Activated CD4-positive, alpha-beta T cell treated with anti-CD3 and anti-CD28 coated beads, Interleukin-2, amount 50 U/mL, for 24 hours (primary cell): ENCODE results near the gene XXYLT1.
"Not testable (repeated sequence)": the region's sequence is repeated elsewhere in the genome, so short reads cannot be mapped to it uniquely, and the experiment has no call there.

ENCODE experiments used
- DNase-seq, 2 donors: peaks; one replicate each; pipeline ENCODE4 v3.0.0-alpha.2; 2020; ENCODE audit warnings: low read depth in 1 of 2, low spot score in 1 of 2

Gene XXYLT1

DNA sequence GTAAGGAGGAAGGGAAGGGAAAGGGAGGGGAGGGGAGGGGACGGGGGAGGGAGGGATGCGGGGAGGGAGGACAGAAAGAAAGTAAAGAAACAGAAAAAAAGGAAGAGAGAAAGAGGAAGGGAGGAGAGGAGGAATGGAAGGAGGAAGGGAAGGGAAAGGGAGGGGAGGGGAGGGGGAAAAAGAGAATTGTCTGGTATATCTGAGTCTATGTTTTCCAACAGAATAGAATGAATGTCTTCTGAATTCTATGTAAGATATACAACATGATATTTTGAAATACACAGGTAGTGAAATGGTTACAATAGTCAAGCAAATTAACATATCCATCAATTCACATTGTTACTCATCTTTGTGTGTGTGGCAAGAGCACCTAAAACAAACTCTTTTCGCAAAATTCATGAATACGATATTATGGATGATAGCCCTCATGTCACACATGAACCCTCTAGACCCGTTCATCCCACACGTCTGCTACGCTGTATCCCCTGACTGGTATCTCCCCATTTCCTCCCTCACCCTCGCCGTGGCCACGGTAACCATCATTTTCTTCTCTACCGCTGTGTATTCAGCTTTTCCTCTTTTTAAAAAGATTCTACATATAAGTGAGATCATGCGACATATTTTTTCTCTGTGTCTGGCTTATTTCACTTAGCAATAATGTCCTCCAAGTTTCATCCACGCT lies 168.9 kb downstream of the XXYLT1 start:
- no peak for DNase-seq

DNA sequence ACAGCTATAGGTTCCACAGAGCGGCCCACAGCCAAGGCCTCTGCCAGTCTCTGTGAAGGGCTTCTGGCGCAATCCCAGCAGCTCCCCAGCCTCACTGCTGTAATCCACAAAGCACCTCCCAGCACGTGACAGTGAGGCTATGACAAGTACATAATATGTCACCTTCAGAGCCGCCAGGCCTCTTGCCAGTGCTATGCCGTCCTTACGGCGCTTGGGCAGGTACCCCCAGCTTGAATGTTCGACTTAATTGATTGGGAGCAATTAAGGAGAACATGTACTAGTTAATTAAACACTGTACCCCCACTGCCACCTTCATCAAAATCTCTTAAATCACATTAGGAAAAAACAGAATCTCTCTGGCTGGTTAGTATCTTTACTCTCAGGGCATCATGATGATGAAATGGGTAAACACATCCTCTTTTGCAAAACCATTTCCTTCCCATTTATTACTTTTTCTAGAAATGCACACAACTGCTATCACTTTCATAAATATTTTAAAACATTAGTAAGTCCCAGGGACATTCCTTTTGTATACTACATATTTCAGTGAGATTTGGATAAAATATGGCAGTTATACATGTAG lies 169.9 kb downstream of the XXYLT1 start:
- no peak for DNase-seq

DNA sequence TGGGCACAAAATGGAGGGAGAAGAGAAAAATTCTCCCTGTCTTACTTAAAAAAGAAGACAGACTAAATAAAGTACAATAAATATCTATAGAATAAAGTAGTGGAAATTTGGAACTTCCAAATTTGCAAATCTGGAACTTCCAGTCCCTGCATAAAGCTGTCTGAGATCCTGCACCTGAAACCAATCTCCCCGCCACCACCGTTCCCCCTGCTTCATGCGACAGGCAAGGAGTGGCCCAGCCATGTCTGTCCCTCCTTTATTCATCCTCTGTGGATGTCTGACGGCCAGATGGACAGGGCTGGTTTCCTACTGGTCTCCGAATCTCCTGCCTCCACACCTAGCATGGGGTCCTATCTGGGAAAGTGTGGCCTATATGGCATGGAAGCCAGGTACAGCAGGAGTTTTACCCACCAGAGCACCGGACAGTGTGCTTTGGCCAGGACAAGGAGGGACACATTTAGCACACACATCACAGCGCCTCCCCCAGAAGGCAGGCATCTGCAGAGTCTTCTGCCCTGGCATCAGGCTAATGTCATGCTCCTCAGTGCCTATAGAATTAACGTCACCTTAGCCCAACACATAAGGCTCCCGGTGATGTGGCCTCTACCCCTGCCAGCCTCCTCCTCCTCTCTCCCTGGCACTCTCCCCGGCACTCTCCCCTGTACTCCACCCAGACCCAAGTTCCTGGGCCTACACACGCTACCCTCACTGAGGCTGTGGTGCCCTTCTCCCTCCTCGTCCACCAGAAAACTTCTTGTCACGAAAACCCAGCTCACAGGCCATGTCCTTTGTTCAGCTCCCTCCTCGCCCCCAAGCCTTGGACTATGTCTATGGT lies 170.8 kb downstream of the XXYLT1 start:
- DNase-seq: no peak

DNA sequence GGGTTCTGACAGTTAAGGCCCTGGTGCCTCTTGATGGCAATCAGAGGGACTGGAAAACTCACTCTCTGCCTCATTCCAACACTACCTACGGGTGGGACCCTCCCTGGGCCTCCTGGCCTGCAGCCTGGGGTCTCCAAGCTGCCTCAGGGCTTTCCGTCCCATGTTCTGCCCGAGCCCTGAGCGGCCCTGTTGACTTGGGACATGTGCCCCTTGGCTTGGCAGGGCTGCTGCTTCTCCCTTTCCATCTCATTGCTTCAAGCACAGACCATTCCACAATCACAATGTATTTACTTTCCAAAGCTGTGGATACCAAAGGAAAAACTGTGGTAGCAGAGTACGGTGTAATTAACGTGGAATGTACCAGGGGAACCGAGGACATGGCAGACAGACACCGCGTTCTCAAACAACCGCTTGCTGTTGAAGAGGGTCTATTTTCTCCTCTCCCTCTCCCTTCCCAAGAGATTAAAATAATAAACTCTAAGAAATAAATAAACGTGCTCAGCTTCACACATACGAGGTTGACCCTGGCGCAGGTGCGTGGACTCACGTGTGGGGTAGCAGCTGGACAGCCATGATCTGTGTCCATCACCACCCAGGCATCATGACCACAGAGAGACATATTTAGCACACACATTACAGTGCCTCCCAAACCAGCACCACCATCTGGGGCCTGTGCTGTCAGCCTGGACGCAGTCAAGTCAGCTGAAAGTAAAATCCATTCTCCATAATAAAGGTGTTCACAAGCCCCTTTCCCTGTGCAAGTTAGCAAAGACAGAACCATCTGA lies 172.0 kb downstream of the XXYLT1 start:
- DNase-seq: no peak

DNA sequence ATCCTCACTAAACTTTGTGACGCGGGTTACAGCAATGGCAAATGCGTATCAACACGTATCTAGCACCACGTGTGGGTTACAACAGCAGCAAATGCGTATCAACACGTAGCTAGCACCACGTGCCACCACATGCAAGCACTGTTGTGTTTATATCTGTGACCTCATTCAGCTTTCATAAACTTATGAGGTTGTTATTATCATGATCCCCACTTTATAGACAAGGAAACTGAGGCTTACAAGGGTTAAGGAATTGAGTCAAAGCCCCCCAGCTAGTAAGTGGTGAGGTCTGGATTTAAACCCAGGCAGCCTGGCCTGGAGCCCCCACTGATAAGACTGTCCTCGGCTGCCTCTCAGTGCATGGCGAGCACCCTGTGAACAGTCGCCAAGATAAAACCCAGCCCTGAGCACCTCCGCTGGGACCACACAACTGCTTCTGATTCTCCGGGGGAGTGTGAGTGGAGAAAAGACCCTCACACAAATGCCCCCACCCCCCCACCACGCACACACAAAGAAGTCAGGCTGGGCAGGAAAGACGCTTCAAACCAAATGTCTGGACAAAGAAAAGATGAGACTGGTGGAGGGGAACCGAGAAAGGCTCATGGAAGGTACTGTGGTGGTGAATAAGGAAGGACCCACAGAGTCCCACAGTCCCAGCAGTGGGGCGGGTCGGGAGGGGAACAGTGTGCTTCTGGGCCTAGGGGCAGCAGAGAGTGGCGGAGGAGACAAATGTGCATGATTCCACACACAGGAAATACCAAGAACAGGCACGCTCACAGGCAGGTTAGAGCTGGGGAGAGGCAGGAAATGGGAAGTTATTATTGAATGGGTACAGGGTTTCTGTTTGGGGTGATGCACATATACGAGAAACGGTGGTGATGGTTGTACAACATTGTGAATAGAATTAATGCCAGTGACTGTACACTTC lies 173.4 kb downstream of the XXYLT1 start:
- DNase-seq: no peak

DNA sequence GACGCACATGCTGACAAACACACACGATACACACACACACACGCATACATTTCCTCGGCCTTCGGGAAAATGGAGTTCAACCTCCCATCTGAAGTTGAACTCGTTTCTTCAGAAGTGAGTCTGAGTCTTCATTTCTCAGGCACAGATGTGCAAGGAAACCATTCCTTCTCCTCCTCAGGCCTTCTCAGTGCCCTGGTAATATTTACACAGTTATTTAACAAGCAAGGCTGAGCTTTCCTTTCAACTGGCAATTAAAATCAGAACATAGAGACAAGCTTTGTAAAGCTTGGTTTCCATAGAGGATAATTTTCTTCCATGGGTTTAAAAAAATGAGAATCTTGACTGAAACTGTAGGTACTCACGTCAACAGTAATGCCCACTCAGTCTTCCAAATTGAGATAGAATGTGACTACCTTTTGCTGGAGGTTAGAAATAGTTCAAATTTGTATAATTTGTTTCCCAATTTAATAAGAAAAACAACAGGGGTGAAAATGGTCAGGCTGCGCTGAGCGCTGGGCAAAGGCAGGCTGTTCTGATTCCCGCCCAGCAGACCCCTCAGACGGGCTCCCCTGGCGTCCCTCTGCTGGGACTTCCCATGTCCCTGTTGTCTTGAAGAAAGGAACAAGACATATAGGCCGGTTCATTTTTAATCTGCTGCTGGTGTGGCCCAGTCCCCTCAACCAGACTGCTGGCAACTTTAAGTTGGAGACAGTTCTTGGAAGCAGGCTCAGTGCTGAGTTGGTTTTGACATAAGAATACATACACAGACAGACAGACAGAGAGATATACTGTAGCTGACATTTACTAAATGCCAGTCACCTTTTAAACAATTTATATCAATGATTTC lies 174.3 kb downstream of the XXYLT1 start:
- no peak for DNase-seq

DNA sequence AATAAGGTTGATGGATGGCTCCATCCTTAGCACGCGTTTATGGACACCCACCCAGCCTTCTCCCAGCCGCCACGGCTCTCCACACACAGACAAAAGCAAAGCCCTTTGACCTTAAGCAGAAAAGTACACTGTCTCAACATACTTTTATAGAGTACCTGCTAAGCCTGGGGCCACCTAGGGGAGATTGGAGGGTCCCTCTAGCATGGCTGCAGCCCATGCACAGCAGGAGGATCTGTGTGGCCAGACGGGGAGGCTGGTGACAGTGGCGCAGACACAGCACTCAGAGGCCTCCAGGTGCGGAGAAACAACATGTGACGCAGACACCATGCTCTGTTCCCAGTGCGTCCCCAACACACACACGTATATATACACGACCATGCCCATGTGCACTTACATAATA lies 174.9 kb downstream of the XXYLT1 start:
- DNase-seq: no peak

DNA sequence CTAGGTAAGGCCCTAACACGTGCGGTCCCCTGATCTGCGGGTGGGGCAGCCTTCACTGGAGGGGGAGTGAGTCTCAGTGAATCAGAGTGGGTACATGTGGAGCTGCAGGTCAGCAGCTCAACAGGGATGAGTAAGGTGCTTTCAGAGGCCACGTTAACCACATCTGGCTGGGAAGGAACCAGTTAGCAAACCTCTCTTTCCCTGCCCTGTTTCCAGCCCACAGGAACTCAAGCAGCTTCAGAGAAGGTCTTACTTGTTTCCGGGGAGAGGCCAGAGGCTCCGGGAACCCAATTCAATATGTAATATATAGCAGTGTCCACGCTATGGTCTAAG lies 175.3 kb downstream of the XXYLT1 start:
- DNase-seq: no peak

DNA sequence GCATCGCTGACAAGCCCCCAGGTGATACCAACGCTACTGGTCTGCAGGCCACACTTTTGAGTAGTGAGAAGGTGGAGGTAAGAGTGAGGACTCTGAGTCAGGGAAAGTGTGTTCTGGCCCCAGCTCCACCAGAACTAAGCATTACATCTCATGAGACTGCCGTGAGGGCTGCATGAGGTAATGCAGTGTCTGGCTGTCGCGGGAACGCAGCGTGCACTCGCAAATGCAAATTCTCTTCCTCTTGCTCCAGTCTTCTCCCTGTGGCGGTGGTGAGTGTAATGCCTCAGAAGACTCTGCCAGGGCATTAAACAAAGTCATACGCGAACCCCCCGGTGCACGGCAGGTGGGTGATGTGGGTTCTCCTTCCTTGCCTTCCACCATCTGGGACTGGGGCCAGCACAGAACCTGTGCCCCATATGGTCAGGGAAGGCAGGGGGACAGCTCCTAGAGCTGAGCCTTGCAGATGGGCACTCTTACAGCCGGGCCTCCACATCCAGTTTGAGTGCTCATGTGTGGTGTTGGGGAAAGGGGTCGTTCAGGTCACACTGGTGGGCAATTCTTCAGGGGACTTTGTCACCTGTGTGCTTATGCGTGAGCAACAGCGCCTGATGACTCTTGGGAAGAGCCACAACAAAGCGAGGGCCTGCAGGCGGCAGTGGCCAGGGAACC lies 175.8 kb downstream of the XXYLT1 start:
- DNase-seq: no peak

DNA sequence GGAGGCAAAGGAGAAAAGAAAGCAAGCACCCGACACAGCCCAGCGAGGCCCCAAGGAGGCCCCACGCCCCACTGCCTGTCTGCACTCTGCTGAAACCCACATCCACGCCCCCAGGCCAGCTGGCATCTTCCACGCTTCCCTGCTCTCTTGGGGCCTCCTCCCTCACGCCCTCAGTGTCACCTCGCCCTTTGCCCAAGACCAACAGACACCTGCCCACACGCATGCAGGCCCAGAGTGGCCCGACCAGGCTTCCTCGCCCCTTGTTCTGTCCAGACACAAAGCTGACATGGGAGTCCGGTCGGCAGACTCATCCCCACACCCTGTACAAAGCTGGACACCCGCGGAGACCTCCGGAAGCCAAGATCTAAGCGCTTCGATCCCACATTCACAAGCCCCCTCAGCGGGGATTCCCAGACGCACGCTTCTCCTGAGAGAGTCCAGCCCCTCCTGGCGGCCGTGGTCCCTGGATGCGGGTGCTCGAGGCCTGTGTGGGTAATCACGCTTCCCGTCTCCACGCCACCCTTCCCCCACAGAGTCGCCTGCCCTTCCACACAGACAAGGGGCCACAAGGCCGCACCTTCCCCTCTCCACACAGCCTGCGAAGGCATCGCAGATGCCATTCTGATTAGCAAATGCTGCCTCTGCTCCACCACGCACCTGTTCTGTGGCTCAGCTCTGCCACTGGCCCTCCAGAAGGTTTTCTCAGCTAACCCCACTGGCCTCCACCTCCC lies 176.6 kb downstream of the XXYLT1 start:
- no peak for DNase-seq

DNA sequence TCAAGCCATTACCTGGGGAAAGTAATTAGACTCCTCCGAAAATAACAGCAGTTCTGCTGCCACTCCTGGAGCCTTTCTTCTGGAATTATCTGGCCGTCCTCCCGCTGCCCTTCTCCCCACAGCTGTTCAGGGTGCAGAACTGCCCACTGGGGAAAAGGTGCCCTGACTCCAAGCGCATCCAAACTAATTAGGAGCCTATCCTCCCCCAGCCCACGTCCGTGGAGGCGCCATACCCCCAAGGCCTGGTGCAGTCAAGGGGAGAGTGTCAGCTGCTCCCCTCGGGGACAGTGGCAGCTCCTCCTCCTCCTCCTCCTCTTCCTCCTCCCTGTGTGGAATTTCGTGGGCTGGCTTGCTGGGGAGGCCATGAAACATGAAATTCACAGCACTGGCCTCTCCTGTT lies 177.2 kb downstream of the XXYLT1 start:
- DNase-seq: no peak

DNA sequence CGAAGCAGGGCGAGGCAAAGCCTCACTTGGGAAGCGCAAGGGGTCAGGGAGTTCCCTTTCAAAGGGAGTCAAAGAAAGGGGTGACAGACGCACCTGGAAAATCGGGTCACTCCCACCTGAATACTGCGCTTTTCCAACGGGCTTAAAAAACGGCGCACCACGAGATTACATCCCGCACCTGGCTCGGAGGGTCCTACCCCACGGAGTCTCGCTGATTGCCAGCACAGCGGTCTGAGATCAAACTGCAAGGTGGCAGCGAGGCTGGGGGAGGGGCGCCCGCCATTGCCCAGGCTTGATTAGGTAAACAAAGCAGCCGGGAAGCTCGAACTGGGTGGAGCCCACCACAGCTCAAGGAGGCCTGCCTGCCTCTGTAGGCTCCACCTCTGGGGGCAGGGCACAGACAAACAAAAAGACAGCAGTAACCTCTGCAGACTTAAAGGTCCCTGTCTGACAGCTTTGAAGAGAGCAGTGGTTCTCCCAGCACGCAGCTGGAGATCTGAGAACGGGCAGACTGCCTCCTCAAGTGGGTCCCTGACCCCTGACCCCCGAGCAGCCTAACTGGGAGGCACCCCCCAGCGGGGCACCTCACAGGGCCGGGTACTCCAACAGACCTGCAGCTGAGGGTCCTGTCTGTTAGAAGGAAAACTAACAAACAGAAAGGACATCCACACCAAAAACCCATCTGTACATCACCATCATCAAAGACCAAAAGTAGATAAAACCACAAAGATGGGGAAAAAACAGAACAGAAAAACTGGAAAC lies 182.9 kb downstream of the XXYLT1 start:
- DNase-seq: not testable (repeated sequence)

DNA sequence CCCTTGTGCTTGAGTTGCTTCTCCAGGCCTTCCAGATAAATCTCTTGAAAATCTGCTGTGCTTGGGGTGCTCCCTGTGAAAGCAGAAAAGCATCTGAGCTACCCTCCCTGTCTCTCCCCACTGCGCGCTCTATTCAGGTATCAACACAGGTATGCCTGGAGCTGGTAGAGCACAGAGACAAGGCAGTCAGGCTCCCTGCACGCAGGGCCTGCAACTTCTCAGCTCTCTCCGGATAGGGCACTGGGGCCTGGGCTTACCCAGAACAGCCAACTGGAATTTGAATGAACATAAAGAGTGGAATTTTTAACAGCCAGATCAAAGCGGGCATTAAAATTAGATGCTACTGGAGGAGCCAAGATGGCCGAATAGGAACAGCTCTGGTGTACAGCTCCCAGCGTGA lies 183.6 kb downstream of the XXYLT1 start:
- DNase-seq: no peak

DNA sequence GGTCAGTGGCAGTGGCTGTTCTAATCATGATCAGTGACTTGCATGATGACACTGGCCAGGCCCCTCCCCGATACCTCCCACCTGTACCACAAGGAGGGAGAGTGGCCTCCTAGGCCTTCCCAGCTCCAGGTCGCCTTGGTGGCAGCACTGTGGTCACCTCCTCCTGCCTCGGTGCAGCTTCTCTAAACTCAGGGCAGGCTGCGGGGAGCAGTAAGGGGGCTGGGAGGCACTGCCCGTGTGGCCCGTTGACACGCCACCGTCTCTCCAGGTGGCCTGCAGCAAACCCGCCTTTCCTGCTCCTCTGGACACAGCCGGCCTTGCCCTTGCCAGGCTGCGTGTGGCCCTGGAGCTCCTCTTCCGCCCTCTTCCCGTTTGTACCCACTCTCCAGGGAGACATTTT lies 184.1 kb downstream of the XXYLT1 start:
- DNase-seq: no peak

DNA sequence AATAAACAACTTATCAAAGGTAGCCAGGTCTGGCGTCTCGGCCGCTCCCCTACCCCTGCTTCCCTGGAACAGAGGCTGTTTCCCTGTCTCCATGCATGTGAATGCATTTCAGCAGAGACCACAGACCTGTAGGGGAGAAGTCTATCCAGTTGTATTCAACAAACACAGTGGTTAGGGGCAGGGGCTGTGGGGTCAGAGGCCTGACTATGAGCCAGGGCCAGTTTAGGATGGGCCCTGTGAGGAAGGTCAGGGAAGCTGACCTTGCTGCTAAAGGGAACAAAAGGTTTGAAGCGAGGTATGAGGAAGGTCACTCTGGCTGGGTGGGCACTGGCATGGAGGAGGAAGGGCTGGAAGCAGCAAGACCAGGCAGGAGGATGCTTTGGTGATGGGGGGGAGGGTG lies 184.6 kb downstream of the XXYLT1 start:
- DNase-seq: no peak

DNA sequence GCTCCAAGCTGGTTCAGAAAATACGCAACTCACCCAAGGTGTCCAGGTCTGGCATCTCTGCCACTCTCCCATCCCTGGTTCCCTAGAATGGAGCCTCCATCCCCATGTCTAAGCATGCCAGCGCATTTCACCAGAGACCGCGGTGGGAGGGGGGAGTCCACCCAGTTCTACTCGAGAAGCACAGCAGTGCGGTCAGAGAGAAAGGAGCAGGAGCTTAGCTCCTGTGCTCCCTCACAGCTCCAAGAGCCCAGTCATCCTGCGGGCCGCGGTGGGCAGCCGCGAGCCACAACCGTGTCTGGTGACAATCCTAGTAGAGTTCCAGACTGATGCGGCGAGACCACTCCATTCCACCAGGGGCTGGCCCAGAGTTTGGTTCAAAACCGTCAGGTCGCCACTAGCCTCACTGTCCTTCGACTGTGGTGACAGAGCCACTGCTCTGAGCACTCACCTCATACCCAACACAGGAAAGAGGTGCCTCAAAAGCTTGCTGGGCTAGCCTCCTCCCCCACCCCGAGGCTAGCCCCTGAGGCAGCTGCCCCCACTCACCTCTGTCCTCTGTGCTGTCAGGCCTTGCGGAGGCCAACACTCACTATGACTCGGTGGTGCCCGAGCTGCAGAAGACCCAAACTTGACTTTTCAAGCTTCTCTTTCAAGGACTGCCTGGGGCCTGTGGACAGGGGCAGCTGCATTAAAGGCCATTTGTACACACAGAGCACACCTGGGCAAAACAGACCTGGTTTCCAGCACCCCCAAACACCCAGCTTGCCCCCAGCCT lies 185.4 kb downstream of the XXYLT1 start:
- no peak for DNase-seq

DNA sequence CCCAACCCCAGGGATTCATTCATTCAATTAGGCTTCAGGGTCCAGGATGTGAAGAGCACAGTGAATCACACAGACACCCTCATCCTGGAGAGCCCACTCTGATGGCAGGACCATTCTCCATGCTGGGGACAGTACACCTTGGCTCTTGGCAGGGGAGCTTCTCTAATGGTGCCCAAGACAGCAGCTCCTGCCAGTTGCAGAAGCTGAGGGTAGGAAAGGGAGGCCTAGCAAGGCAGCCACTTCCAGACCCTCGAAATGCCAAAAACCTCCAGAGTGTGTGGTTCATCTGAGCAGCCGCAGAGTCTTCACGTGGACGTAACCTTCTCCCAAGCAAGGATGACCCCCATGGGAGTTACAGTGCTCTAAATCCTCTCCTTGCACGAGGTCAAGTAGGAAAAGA lies 186.2 kb downstream of the XXYLT1 start:
- no peak for DNase-seq
